Measurements from ENCODE around the gene CXXC5.

DNA sequence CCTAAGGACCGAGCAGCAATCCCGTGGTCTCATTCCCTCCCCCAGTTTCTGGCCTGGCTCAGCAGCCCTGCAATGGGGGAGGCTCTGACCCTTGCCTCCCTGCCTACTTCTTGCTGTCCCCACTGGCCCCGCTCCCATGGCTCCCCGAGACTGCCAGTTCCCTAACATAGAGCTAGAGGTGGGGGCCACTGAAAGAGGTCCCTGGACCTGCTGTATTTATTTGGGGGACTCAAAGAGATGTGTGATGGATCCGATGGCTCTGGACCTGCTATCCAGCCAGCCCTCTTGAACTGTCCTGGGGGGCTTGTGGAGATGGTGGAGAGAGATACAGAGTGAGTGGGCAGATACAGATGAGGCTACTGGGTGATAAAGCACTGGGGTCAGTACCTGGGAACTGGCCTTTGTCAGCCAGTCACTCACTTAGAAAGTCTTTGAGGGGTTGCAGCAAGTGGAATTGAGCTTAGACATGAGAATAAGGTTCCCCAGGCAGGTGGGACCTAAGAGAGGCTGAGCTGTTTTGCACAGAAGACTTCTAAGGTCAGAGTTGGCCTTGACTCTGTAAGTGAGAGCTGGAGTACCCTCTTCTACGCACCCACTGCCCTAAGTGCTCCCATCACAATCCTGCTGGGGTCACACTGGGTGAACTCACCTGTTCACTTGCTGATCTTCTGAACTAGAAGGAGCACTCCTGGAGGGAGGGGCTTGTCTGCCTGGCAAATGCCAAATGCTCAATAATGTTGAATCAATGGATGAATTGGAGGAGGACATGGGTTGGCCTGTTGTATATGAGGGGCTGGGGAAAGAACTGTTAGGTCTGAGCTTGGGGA is 42.9 kb downstream of the CXXC5 start:
- TF ChIP-seq, protein P1, sequence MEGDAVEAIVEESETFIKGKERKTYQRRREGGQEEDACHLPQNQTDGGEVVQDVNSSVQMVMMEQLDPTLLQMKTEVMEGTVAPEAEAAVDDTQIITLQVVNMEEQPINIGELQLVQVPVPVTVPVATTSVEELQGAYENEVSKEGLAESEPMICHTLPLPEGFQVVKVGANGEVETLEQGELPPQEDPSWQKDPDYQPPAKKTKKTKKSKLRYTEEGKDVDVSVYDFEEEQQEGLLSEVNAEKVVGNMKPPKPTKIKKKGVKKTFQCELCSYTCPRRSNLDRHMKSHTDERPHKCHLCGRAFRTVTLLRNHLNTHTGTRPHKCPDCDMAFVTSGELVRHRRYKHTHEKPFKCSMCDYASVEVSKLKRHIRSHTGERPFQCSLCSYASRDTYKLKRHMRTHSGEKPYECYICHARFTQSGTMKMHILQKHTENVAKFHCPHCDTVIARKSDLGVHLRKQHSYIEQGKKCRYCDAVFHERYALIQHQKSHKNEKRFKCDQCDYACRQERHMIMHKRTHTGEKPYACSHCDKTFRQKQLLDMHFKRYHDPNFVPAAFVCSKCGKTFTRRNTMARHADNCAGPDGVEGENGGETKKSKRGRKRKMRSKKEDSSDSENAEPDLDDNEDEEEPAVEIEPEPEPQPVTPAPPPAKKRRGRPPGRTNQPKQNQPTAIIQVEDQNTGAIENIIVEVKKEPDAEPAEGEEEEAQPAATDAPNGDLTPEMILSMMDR (IDR thresholded peaks at IDR 0.05; ENCODE audit: borderline replicate concordance, extremely low read depth, low read length, poor library complexity, severe bottlenecking): no peak
- no peak for TF ChIP-seq EZH2 (IDR thresholded peaks at IDR 0.05; ENCODE audit: borderline replicate concordance, low read depth, low read length, severe bottlenecking)

Data from DND-41 (cell line).